Femur (tissue), 1 donor: Measurements from ENCODE around the gene TBC1D9.
"Not testable (repeated sequence)": the region's sequence is repeated elsewhere in the genome, so short reads cannot be mapped to it uniquely, and the experiment has no call there.

Experiments
- DNase-seq: peaks from one replicate; pipeline ENCODE4 v3.0.0-alpha.2; 2017

Gene TBC1D9

DNA sequence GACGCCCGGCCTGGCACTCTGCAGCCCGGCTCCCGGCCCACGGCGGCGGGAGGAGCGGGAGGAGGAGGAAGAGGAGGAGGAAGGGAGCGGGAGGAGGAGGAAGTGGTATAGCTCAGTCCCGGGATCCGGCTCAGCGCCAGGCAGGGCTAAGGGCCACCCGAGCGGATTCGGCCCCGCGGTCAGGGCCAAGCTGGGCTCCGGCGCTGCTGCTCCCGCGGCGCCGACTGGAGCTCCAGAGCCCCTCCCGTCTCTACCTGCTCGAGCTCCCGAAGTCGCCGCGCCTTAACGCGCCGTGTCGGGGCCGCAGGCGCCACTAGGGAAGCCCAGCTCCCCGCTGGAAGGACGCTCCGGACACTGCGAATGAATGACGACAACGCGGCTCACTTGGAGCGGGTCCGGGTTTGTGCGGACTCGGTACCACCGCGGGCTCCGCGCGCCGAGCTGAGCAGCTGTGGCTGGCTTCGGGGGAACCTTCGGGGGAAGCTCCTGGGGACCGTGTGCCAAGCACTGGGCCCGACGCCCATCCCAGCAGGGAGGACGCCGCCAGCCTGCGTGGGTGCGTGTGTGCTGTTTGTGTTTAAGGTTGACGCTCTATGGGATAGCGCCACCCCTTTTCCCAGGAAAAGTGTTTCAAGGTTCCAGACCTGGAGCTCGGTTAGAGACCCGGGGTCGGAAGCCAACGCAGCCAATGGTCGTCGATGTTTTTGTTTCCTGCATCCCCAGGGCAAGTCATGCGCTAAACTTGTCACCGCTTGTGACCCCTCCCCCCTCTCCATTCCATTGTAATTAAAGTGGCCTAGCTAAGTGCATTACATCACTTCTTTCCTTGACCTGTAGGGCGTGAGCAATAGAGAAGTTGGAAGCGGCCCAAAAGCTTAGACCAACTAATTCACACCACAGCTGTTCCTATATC lies at the start of gene TBC1D9:
TBC1D9 (minus strand) TSS at position 67 of the 913 bp plus-strand sequence. CDS start 340 bp downstream, outside the sequence.
- DNase-seq: peak; percentile 85

- no peak for DNase-seq
These were observed 49.1 kb upstream of the TBC1D9 start for GRCh38 chr4:140805293-140805692.

DNA sequence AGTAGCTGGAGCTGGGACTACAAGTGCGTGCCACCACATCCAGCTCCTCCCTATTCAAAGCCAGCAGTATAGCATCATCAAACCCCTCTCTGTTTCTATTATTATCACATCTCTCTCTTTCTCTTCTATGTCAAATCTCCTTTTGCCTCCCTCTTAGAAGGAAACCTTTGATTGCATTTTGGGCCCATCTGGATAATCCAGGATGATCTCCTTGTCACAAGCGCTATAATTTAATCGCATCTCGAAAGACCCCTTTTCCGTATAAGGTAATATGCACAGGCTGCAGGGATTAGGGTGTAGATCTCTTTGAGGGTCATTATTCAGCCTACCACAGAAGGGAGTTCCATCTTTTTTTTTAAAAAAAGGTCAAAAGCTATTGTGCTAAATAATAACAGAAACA lies 46.4 kb upstream of the TBC1D9 start:
- no peak for DNase-seq

- DNase-seq: peak; percentile 25
These were observed 44.5 kb upstream of the TBC1D9 start for GRCh38 chr4:140800666-140801065.

GRCh38 chr4:140799686-140800225 lies 43.6 kb upstream of the TBC1D9 start:
- no peak for DNase-seq

- DNase-seq: no peak
These were observed 37.1 kb upstream of the TBC1D9 start for GRCh38 chr4:140793291-140793690.

DNA sequence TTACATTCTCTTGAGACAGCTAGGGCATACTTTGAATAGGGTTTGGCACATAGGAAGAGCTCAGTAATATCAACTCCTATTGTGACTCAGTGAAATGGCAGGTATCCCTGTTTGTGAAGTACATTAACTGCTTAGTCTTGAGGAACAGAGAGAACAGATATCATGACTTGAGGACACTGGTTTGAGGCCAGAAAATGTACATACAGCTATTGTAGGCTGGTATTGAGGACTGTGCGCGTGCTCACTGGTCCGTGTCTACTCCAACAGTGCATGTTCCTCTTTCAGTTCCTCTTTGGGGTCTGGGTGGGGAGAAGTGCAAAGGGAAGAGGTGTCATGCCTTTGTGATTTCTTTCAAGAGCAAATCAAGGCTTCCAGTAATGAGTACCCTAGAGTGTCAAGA lies 34.6 kb upstream of the TBC1D9 start:
- DNase-seq: peak; percentile 44

- no peak for DNase-seq
These were observed 34.0 kb upstream of the TBC1D9 start for GRCh38 chr4:140790171-140790570.

DNA sequence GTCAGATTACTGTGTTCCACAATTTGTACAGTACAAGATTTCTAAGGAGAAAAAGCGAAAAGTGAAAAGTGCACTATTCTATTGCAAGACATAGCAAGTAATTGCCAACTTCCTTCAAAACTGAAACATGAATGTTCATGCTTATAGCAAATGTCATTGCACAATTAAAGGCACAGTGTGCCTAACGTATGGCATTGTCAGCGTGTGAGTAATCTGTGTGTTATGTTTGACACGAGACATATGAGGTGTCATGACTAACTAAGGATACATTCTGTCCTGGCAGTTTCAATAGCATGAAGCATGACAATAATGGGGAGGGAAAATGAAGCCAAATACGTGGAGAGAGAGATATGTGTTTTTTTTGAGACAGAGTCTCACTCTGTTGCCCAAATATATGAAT lies 33.6 kb upstream of the TBC1D9 start:
- DNase-seq: no peak

DNA sequence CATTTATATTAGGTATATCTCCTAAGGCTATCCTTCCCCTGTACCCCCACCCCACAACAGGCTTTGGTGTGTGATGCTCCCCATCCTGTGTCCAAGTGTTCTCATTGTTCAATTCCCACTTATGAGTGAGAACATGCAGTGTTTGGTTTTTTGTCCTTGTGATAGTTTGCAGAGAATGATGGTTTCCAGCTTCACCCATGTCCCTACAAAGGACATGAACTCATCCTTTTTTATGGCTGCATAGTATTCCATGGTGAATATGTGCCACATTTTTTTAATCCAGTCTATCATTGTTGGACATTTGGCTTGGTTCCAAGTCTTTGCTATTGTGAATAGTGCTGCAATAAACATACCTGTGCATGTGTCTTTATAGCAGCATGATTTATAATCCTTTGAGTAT lies 26.6 kb upstream of the TBC1D9 start:
- not testable (repeated sequence) for DNase-seq

DNA sequence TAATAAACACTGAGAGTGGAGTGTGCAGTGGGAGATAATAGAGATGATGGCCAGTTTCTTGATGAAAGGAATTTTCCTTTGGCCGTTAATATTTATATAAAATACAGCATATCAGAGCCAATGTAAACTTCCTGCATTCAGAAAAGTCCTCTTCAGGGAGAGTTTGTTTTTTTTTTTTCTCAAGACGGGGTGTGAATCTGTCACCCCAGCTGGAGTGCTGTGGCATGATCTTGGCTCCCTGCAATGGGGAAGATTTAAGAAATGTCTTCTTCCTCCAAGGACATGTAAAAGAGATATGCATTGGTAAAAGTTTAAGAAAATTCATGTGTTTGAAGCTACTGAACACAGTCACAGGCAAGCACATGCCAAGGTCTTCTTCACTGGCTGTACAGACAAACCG lies 25.4 kb upstream of the TBC1D9 start:
- no peak for DNase-seq

DNA sequence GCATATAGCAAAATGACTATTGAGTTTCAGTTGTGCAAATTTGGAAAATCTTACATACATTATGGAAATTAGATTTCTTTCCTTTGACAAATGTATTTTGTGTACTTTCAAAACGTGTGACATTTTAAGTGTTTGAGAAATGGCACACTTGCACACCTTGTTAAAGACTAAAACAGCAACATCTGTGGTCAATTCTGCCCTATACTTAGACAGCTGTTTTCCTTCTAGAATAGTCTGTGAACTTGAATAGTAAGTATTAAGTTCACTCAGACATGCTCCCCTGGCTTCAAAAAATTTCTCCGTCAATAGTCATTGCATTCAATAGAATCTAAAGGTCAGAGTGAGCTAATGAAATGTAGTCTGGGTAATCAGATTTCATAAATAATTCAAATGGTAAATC lies 21.7 kb upstream of the TBC1D9 start:
- no peak for DNase-seq

- no peak for DNase-seq
These were observed 21.2 kb upstream of the TBC1D9 start for GRCh38 chr4:140777386-140777785.

GRCh38 chr4:140776556-140776955 lies 20.4 kb upstream of the TBC1D9 start:
- no peak for DNase-seq

GRCh38 chr4:140774956-140775355 lies 18.8 kb upstream of the TBC1D9 start:
- DNase-seq: no peak

- no peak for DNase-seq
These were observed 18.3 kb upstream of the TBC1D9 start for GRCh38 chr4:140774510-140774909.

- no peak for DNase-seq
These were observed 13.0 kb upstream of the TBC1D9 start for GRCh38 chr4:140769209-140769608.

- no peak for DNase-seq
These were observed 8.7 kb upstream of the TBC1D9 start for GRCh38 chr4:140764785-140765392.

- no peak for DNase-seq
These were observed 6.0 kb upstream of the TBC1D9 start for GRCh38 chr4:140762202-140762601.

DNA sequence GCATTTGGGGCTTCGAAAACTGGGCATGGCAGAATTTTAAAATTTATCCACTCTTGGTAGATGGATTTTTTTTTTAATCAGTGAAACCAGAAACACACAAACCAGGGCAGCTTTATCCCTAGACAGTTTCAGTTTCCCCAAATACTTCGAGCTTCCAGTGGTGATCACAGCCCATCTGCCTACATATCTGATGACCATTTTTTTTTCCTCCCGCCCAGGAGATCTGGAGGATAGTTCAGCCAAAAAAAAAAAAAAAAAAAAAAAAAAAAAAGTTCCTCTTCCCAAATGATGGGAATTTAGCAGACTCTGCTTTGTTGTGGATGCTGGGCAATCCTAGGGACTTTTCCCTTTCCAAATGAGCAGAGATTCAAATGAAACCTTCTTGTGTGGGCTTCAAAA lies 1.0 kb upstream of the TBC1D9 start:
- DNase-seq: no peak

DNA sequence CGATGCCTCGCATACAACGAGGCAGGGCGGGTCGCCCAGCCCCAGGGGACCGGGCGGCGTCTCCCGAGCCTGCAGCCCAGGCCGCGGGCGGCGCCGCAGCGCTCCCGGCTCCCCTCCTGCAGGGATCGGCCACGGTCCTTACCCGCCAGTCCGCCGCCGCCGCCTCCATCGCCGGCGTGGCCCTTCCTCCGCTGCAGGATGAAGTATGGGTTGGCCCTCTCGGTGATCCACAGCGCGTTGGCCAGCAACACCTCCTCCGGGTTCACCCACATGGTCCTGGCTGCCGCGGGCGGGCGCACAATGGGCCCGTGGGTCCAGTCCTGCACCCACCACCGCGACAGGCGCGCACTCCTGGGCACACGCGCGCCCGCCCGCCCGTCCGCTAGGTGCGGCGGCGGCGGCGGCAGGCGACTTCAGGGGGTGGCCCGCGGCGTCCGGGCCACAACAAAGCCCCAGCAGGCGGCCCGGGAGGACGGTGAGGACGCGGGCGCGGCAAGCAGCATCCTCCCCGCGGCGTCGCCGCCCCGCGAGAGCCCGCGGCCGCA lies 339 bp downstream of the TBC1D9 start:
- peak; percentile 64 for DNase-seq

DNA sequence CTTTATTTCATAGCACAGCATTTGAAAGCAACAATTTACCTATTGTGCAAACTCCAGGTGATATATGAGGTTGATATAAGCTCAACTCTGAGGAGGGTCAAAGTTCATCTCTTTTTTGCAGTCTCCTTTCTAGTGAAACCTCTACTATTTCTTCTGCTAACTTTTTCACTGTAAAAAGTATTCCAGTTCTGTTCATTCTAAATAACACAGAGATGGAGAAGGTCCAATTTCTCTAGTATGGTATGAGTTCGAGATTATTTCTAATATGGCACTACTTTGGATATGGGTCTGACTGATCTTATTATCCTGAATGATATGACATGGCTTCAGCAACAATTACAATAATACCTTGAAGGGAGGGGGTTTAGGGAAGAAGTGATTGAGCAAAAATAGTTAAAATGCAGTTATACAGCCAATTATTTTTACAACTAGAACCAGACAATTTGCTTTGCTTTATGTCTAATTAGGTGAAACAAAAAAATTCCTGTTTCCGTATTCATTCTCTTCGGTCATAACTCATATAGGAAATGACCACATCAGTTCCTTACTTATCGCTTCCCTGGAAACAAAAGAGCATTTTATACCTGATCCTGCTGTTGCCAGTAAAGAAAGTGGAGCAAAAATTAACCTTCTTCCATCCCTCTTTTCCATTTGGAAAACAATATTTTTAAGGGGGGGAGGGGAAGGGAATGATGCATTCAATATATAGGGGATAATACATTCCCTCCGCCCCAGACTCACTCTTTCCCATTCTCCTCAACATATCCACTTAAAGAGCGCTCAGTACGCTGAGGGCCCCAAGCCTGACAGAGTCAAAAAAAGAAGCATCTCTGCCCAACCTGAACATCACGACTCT lies 1.0 kb downstream of the TBC1D9 start:
- DNase-seq: no peak

GRCh38 chr4:140753329-140753728 lies 2.9 kb downstream of the TBC1D9 start:
- no peak for DNase-seq
